Tibial artery (tissue), 4 donors: Measurements from ENCODE around the gene CCDC102B.
A peak's percentile ranks its signal among the peaks of the same experiment; 100 is the strongest.

Experiments
- DNase-seq, 2 donors: peaks; one replicate each; pipeline ENCODE4 v3.0.0-alpha.2; 2019
- H3K27ac ChIP-seq, 2 donors: fragments of 200-600 bp; sonication (generic) in 1 of 2; 1 replicate in 1 of 2; 2 replicates in 1 of 2; pipeline ENCODE4 v1.5.1; 2018 to 2019; ENCODE audit warnings: mild to moderate bottlenecking in 1 of 2
- H3K27me3 ChIP-seq, 2 donors: fragments of 200-600 bp; sonication (generic) in 1 of 2; one replicate each; pipeline versions ENCODE4 v1.5.1 to v1.6.0; 2016 to 2019
- H3K36me3 ChIP-seq, 3 donors: fragments of 200-600 bp; sonication (generic) in 2 of 3; one replicate each; pipeline ENCODE4 v1.5.1; 2016 to 2019; ENCODE audit warnings: mild to moderate bottlenecking in 2 of 3
- H3K4me1 ChIP-seq, 4 donors: fragments of 200-600 bp; sonication (generic) in 2 of 4; 1 replicate in 3 of 4; 2 replicates in 1 of 4; pipeline ENCODE4 v1.5.1; 2016 to 2019
- H3K4me3 ChIP-seq, 2 donors: fragments of 200-600 bp; sonication (generic) in 1 of 2; 1 replicate in 1 of 2; 2 replicates in 1 of 2; pipeline ENCODE4 v1.5.1; 2018 to 2019; ENCODE audit warnings: mild to moderate bottlenecking in 2 of 2
- H3K9me3 ChIP-seq, 3 donors: fragments of 200-600 bp; sonication (generic) in 1 of 3; one replicate each; pipeline ENCODE4 v1.5.1; 2016 to 2019
- CTCF ChIP-seq, 2 experiments: fragments of 200-600 bp in 1 of 2; fragments of 450-650 bp in 1 of 2; IDR thresholded peaks; one replicate each; pipeline ENCODE4 v1.5.1; 2017 to 2019; ENCODE audit warnings: antibody characterized with exemption in 2 of 2, mild to moderate bottlenecking in 1 of 2, moderate library complexity in 1 of 2
- intact Hi-C: fragments of 100-400 bp; cut with DNase I; formaldehyde crosslinking; loops from one replicate; pipeline ENCODE4 v1.15.0; 2023; ENCODE audit warnings: low total_unique reads

Gene CCDC102B

GRCh38 chr18:68769461-68769860, 28.4 kb upstream of the CCDC102B start:
- no peak for TF ChIP-seq CTCF (IDR thresholded peaks at IDR 0.05)
- H3K27ac ChIP-seq: no peak overlapping the region
- H3K4me3 ChIP-seq: no peak overlapping the region
- H3K27me3 ChIP-seq: no peaks in the 10 kb centered on the region
- intact Hi-C loops: no loop called here
- peak; percentile 62 to 79 for DNase-seq
- no peaks in the 10 kb centered on the region for H3K4me1 ChIP-seq
- no peaks in the 10 kb centered on the region for H3K9me3 ChIP-seq
- H3K36me3 ChIP-seq: no peaks in the 10 kb centered on the region

GRCh38 chr18:68772268-68772667, 25.6 kb upstream of the CCDC102B start:
- Histone ChIP-seq H3K36me3 (no peaks in the 10 kb centered on the region), H3K27ac (peak overlapping the region in 1 of 2 donors; percentile 49), H3K4me3 (no peak overlapping the region), H3K9me3 (no peaks in the 10 kb centered on the region), H3K4me1 (no peaks in the 10 kb centered on the region), H3K27me3 (no peaks in the 10 kb centered on the region)
- intact Hi-C loops: no loop called here
- TF ChIP-seq CTCF (IDR thresholded peaks at IDR 0.05): no peak
- no peak for DNase-seq

- Histone ChIP-seq H3K36me3 (no peaks in the 10 kb centered on the region), H3K27me3 (no peaks in the 10 kb centered on the region), H3K27ac (no peak overlapping the region), H3K4me3 (no peak overlapping the region), H3K9me3 (no peaks in the 10 kb centered on the region), H3K4me1 (no peaks in the 10 kb centered on the region)
- intact Hi-C loops: no loop called here
- TF ChIP-seq CTCF (IDR thresholded peaks at IDR 0.05): no peak
- DNase-seq: no peak
Observed at GRCh38 chr18:68778280-68778886, 19.5 kb upstream of the CCDC102B start.

- Histone ChIP-seq H3K9me3 (no peaks in the 10 kb centered on the region), H3K36me3 (no peaks in the 10 kb centered on the region), H3K27me3 (no peaks in the 10 kb centered on the region), H3K4me1 (no peaks in the 10 kb centered on the region), H3K27ac (no peak overlapping the region), H3K4me3 (no peak overlapping the region)
- TF ChIP-seq CTCF (IDR thresholded peaks at IDR 0.05): no peak
- no peak for DNase-seq
- intact Hi-C loops: no loop called here
Observed at GRCh38 chr18:68779169-68779568, 18.7 kb upstream of the CCDC102B start.

GRCh38 chr18:68780802-68781635, 16.9 kb upstream of the CCDC102B start:
- no peaks in the 10 kb centered on the region for H3K4me1 ChIP-seq
- no peaks in the 10 kb centered on the region for H3K9me3 ChIP-seq
- H3K27ac ChIP-seq: no peak overlapping the region
- H3K36me3 ChIP-seq: no peaks in the 10 kb centered on the region
- intact Hi-C loops: no loop called here
- no peak for TF ChIP-seq CTCF (IDR thresholded peaks at IDR 0.05)
- no peak for DNase-seq
- no peaks in the 10 kb centered on the region for H3K27me3 ChIP-seq
- H3K4me3 ChIP-seq: no peak overlapping the region
